ENCODE measurements around the gene NEURL3. TPM values are rescaled to one million over a fixed set of nuclear protein-coding genes. Genes with fewer than 3 reads are reported as not detected.

NEURL3 gene
- total RNA-seq, 2 donors from 2014 or later = 8.9 to 28.9 TPM

GRCh38 chr2:96546321-96546720 is 41.2 kb upstream of the NEURL3 start:
- TF ChIP-seq CTCF (IDR thresholded peaks at IDR 0.05) (no peak), POLR2A (IDR thresholded peaks at IDR 0.05) (no peak), POLR2AphosphoS5 (IDR thresholded peaks at IDR 0.05) (no peak)
- 89% methylated on average over 5 of the region's 5 CpGs for WGBS
- no peaks in the 10 kb centered on the region for H3K4me1 ChIP-seq (replicated peaks)
- DNase-seq (ENCODE audit: low spot score) = no peak
- H3K36me3 ChIP-seq = no peaks in the 10 kb centered on the region
- no peaks in the 10 kb centered on the region for H3K27me3 ChIP-seq (replicated peaks; ENCODE audit: insufficient read depth)
- intact Hi-C loops (cut with DNase I) = no loop called here
- no peak overlapping the region for H3K27ac ChIP-seq
- no peaks in the 10 kb centered on the region for H3K9me3 ChIP-seq
- no peak overlapping the region for H3K4me3 ChIP-seq

- no peaks in the 10 kb centered on the region for H3K4me1 ChIP-seq (replicated peaks)
- TF ChIP-seq POLR2A (IDR thresholded peaks at IDR 0.05) = no peak
- no peak for TF ChIP-seq POLR2AphosphoS5 (IDR thresholded peaks at IDR 0.05)
- TF ChIP-seq CTCF (IDR thresholded peaks at IDR 0.05) = no peak
- intact Hi-C loops (cut with DNase I) = loop anchor here (5.0 kb wide), 1 partner anchor 255 kb away; no protein-coding TSS in a partner anchor
- H3K36me3 ChIP-seq = no peaks in the 10 kb centered on the region
- no peaks in the 10 kb centered on the region for H3K27me3 ChIP-seq (replicated peaks; ENCODE audit: insufficient read depth)
- no peak for DNase-seq (ENCODE audit: low spot score)
- no peaks in the 10 kb centered on the region for H3K9me3 ChIP-seq
- H3K27ac ChIP-seq = no peak overlapping the region
- WGBS = 86% methylated on average over 8 of the region's 8 CpGs
- H3K4me3 ChIP-seq = no peak overlapping the region
Measured at GRCh38 chr2:96542357-96542977, 37.3 kb upstream of the NEURL3 start.

DNA sequence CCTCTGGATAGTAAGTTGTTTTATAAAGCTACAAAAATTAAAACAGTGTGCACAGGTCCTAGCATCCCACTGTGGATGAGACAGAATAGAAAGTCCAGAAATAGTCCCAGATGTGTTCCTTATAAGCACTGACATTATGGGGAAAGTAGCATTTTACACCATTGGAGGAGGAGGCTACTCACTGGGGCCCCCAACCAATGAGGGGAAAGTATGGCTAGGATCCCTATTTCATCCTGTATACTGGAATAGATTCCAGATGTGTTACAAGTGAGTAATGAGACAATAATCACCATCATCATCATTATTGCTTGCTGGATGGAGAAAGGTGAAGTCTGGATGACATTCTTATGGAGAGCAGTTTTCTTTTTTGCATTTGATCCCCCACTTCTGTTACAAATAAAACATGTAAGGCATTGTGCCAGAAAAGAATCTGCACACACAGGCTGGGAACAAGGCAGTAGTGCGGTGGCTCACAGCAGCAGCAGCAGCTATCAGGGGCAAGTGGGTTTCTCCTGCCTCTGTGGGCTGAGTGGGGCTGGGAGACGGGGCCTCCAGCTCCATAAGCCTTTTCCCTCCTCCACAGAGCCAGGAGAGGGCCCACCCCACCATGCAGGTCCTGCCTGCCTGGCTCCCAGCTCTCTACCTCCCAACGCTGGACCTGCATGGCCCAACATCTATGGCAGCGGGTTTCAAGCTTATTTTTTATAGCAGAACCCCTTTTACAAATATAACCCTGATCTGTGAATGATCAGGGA is 36.4 kb upstream of the NEURL3 start:
- DNase-seq (ENCODE audit: low spot score) = no peak
- no peak for TF ChIP-seq CTCF (IDR thresholded peaks at IDR 0.05)

GRCh38 chr2:96540136-96540535 is 35.0 kb upstream of the NEURL3 start:
- no peaks in the 10 kb centered on the region for H3K27me3 ChIP-seq (replicated peaks; ENCODE audit: insufficient read depth)
- H3K36me3 ChIP-seq = no peaks in the 10 kb centered on the region
- DNase-seq (ENCODE audit: low spot score) = no peak
- no peak overlapping the region for H3K27ac ChIP-seq
- TF ChIP-seq POLR2A (IDR thresholded peaks at IDR 0.05) (no peak), CTCF (IDR thresholded peaks at IDR 0.05) (no peak), POLR2AphosphoS5 (IDR thresholded peaks at IDR 0.05) (no peak)
- no peaks in the 10 kb centered on the region for H3K9me3 ChIP-seq
- intact Hi-C loops (cut with DNase I) = loop anchor here (5.0 kb wide), 1 partner anchor 257 kb away; no protein-coding TSS in a partner anchor
- H3K4me3 ChIP-seq = no peak overlapping the region
- 60% methylated on average over 5 of the region's 5 CpGs for WGBS
- H3K4me1 ChIP-seq (replicated peaks) = peaks cover 3% of the 10 kb centered on the region

More for the DNA sequence above, 36.4 kb upstream of the NEURL3 start:
- 93% methylated on average over 4 of the region's 4 CpGs for WGBS
- no peak overlapping the region for H3K27ac ChIP-seq
- H3K4me1 ChIP-seq (replicated peaks) = no peaks in the 10 kb centered on the region
- intact Hi-C loops (cut with DNase I) = loop anchor here (5.0 kb wide), 1 partner anchor 256 kb away; no protein-coding TSS in a partner anchor
- no peak overlapping the region for H3K4me3 ChIP-seq
- H3K36me3 ChIP-seq = no peaks in the 10 kb centered on the region
- no peaks in the 10 kb centered on the region for H3K9me3 ChIP-seq
- H3K27me3 ChIP-seq (replicated peaks; ENCODE audit: insufficient read depth) = no peaks in the 10 kb centered on the region

Measured in prostate gland (tissue), 2 donors.